ENCODE data around the gene COL6A3. TPM values are rescaled to one million over a fixed set of nuclear protein-coding genes. Genes with fewer than 3 reads are reported as not detected.

COL6A3 gene
- total RNA-seq, 1 experiment from 2014 or later = 1.2 TPM

DNA sequence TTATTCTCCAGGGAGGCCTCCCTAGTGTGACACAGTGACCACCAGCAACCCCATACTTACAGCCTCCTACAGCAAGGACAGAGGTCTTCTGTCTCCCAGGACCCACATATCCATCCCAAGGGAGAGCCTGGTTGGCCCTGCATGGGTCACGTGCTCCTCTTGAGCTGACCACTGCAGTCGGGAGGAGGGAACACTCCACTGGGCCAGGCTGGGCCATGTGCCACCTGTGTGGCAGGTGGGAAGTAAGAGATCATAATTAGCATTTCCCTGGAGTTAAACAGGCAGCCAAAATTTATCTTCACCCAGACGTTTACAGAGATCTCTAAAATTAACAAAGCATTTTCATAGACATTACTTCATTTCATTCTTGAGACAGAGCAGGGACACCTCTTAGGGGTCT lies 39.7 kb upstream of the COL6A3 start:
- Histone ChIP-seq H3K9me3 (ENCODE audit: control insufficient read depth in 1 of 2, insufficient read depth in 1 of 2, low read depth in 1 of 2, low read length in 2 of 2) (no peaks in the 10 kb centered on the region), H2AFZ (ENCODE audit: low read depth, low read length, poor library complexity, severe bottlenecking) (no peak overlapping the region), H3K9me2 (ENCODE audit: insufficient read depth) (no peaks in the 10 kb centered on the region), H3K36me3 (ENCODE audit: control insufficient read depth in 1 of 2, insufficient read depth in 2 of 2, low read length in 2 of 2) (no peaks in the 10 kb centered on the region), H3K9ac (ENCODE audit: low read length) (no peak overlapping the region), H3K4me2 (ENCODE audit: low read length) (no peak overlapping the region), H3K4me1 (ENCODE audit: control insufficient read depth in 1 of 2, insufficient read depth in 2 of 2, low read length in 2 of 2) (peaks cover 3 to 16% of the 10 kb centered on the region in 2 experiments; a peak in 3 of 4 replicates), H3K27ac (ENCODE audit: low read depth, low read length) (no peak overlapping the region), H3K27me3 (ENCODE audit: insufficient read depth, low read length) (no peaks in the 10 kb centered on the region), H3K4me3 (replicated peaks in 1 of 2; ENCODE audit: low read depth in 1 of 2, low read length in 2 of 2) (no peak overlapping the region), H3K79me2 (ENCODE audit: insufficient read depth, low read length) (no peaks in the 10 kb centered on the region), H4K20me1 (ENCODE audit: insufficient read depth) (no peaks in the 10 kb centered on the region)
- BruUV-seq (replicated peaks) = no TSS peak
- CTCF ChIA-PET = no interaction called here
- intact Hi-C loops (cut with micrococcal nuclease) = no loop called here
- no peak for DNase-seq (ENCODE audit: low read depth, low spot score)
- RAD21 ChIA-PET (ENCODE audit: low non-redundant PET in 1 of 2, low total read pairs in 2 of 2, uncharacterized antibody in 2 of 2, unreplicated experiment in 2 of 2) = no interaction called here
- POLR2A ChIA-PET = no interaction called here
- TF ChIP-seq ELF1 (IDR thresholded peaks at IDR 0.05; ENCODE audit: borderline replicate concordance, low read depth) (no peak), YY1 (IDR thresholded peaks at IDR 0.05; ENCODE audit: extremely low read depth, insufficient replicate concordance, low read depth, low read length) (no peak), EGR1 (IDR thresholded peaks at IDR 0.05; ENCODE audit: low read depth) (no peak), SIN3A (IDR thresholded peaks at IDR 0.05; ENCODE audit: low read depth) (no peak), EZH2 (IDR thresholded peaks at IDR 0.05) (no peak), POLR2AphosphoS5 (IDR thresholded peaks at IDR 0.05; ENCODE audit: low read depth, low read length) (no peak), RAD21 (IDR thresholded peaks at IDR 0.05; ENCODE audit: low read depth) (no peak), EZH2phosphoT487 (IDR thresholded peaks at IDR 0.05; ENCODE audit: borderline replicate concordance) (no peak), CBX3 (IDR thresholded peaks at IDR 0.05; ENCODE audit: low read depth) (no peak), JUND (IDR thresholded peaks at IDR 0.05) (no peak), TCF7L2 (IDR thresholded peaks at IDR 0.05; ENCODE audit: borderline replicate concordance, extremely low read depth, insufficient read depth, insufficient read length) (no peak)
- TF ChIP-seq, protein P1, sequence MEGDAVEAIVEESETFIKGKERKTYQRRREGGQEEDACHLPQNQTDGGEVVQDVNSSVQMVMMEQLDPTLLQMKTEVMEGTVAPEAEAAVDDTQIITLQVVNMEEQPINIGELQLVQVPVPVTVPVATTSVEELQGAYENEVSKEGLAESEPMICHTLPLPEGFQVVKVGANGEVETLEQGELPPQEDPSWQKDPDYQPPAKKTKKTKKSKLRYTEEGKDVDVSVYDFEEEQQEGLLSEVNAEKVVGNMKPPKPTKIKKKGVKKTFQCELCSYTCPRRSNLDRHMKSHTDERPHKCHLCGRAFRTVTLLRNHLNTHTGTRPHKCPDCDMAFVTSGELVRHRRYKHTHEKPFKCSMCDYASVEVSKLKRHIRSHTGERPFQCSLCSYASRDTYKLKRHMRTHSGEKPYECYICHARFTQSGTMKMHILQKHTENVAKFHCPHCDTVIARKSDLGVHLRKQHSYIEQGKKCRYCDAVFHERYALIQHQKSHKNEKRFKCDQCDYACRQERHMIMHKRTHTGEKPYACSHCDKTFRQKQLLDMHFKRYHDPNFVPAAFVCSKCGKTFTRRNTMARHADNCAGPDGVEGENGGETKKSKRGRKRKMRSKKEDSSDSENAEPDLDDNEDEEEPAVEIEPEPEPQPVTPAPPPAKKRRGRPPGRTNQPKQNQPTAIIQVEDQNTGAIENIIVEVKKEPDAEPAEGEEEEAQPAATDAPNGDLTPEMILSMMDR (IDR thresholded peaks at IDR 0.05 in 2 of 3, conservative IDR thresholded peaks at IDR 0.05 in 1 of 3; ENCODE audit: borderline replicate concordance in 1 of 3, insufficient read depth in 1 of 3, low read depth in 2 of 3, low read length in 2 of 3) = no peak
- TF ChIP-seq, protein P2, sequence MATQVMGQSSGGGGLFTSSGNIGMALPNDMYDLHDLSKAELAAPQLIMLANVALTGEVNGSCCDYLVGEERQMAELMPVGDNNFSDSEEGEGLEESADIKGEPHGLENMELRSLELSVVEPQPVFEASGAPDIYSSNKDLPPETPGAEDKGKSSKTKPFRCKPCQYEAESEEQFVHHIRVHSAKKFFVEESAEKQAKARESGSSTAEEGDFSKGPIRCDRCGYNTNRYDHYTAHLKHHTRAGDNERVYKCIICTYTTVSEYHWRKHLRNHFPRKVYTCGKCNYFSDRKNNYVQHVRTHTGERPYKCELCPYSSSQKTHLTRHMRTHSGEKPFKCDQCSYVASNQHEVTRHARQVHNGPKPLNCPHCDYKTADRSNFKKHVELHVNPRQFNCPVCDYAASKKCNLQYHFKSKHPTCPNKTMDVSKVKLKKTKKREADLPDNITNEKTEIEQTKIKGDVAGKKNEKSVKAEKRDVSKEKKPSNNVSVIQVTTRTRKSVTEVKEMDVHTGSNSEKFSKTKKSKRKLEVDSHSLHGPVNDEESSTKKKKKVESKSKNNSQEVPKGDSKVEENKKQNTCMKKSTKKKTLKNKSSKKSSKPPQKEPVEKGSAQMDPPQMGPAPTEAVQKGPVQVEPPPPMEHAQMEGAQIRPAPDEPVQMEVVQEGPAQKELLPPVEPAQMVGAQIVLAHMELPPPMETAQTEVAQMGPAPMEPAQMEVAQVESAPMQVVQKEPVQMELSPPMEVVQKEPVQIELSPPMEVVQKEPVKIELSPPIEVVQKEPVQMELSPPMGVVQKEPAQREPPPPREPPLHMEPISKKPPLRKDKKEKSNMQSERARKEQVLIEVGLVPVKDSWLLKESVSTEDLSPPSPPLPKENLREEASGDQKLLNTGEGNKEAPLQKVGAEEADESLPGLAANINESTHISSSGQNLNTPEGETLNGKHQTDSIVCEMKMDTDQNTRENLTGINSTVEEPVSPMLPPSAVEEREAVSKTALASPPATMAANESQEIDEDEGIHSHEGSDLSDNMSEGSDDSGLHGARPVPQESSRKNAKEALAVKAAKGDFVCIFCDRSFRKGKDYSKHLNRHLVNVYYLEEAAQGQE (IDR thresholded peaks at IDR 0.05; ENCODE audit: low read depth) = no peak
- TF ChIP-seq, protein P3, sequence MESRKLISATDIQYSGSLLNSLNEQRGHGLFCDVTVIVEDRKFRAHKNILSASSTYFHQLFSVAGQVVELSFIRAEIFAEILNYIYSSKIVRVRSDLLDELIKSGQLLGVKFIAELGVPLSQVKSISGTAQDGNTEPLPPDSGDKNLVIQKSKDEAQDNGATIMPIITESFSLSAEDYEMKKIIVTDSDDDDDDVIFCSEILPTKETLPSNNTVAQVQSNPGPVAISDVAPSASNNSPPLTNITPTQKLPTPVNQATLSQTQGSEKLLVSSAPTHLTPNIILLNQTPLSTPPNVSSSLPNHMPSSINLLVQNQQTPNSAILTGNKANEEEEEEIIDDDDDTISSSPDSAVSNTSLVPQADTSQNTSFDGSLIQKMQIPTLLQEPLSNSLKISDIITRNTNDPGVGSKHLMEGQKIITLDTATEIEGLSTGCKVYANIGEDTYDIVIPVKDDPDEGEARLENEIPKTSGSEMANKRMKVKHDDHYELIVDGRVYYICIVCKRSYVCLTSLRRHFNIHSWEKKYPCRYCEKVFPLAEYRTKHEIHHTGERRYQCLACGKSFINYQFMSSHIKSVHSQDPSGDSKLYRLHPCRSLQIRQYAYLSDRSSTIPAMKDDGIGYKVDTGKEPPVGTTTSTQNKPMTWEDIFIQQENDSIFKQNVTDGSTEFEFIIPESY (IDR thresholded peaks at IDR 0.05; ENCODE audit: extremely low read depth, insufficient replicate concordance, low read length) = no peak
- no peak for ATAC-seq
